Glutamatergic neuron (in vitro differentiated cells): ENCODE results near the gene DDX41. TPM values are rescaled to one million over a fixed set of nuclear protein-coding genes. Genes with fewer than 3 reads are reported as not detected.

Source experiments
- DNase-seq: peaks from one replicate; pipeline ENCODE4 v3.0.0; 2022
- H3K27ac Mint-ChIP-seq: one replicate; pipeline ENCODE4 v1.8.0; 2020; ENCODE audit warnings: mild to moderate bottlenecking, mixed read lengths, inconsistent platforms; ENCODE audit not compliant: unreplicated experiment
- H3K27me3 Mint-ChIP-seq: one replicate; pipeline ENCODE4 v1.8.0; 2020; ENCODE audit warnings: mild to moderate bottlenecking, moderate library complexity, mixed read lengths, inconsistent platforms; ENCODE audit not compliant: unreplicated experiment
- H3K36me3 Mint-ChIP-seq: one replicate; pipeline ENCODE4 v1.8.0; 2020; ENCODE audit warnings: mild to moderate bottlenecking, mixed read lengths, inconsistent platforms; ENCODE audit not compliant: unreplicated experiment
- H3K4me1 Mint-ChIP-seq: one replicate; pipeline ENCODE4 v1.8.0; 2020; ENCODE audit warnings: mild to moderate bottlenecking, low read depth, mixed read lengths, inconsistent platforms; ENCODE audit not compliant: unreplicated experiment
- H3K4me3 Mint-ChIP-seq: one replicate; pipeline ENCODE4 v1.8.0; 2020; ENCODE audit warnings: mild to moderate bottlenecking, mixed read lengths, inconsistent platforms; ENCODE audit not compliant: unreplicated experiment
- H3K9me3 Mint-ChIP-seq: one replicate; pipeline ENCODE4 v1.8.0; 2020; ENCODE audit warnings: mild to moderate bottlenecking, moderate library complexity, mixed read lengths, inconsistent platforms; ENCODE audit not compliant: unreplicated experiment
- CTCF ChIP-seq: fragments of 200-600 bp; sonication (generic); IDR thresholded peaks from one replicate; pipeline ENCODE4 v1.5.0; 2021; ENCODE audit not compliant: partially characterized antibody, unreplicated experiment
- total RNA-seq: library from RNA; stranded (reverse); fragmentation: NEBNext Ultra II Directional; extraction: Animal tissue kit (Norgen Biotek cat#: 25700); gene quantifications from one replicate; pipeline ENCODE4 v1.2.1, GENCODE V29; 2021; ENCODE audit not compliant: unreplicated experiment

Gene DDX41
- total RNA-seq, 1 donor from 2014 or later, result 125 TPM

- no peaks in the 10 kb centered on the region for H3K36me3 Mint-ChIP-seq
- peak; percentile 81 for DNase-seq
- peaks cover 47% of the 10 kb centered on the region for H3K4me1 Mint-ChIP-seq
- H3K4me3 Mint-ChIP-seq, result peak within 1 kb of the TSS; percentile 80
- H3K27ac Mint-ChIP-seq, result peak within 1 kb of the TSS; percentile 95
- peaks cover 59% of the 10 kb centered on the region for H3K27me3 Mint-ChIP-seq
- TF ChIP-seq CTCF, result no peak
- peaks cover 50% of the 10 kb centered on the region for H3K9me3 Mint-ChIP-seq
Measured at GRCh38 chr5:177473443-177474001, 43.2 kb downstream of the DDX41 start, which contains the start of gene DBN1. TSS of gene DBN1 (minus strand) at chr5:177473634. CDS start at chr5:177473521, 113 bp downstream.

GRCh38 chr5:177472460-177473442 lies 44.0 kb downstream of the DDX41 start:
- Mint-ChIP-seq H3K27me3 (peaks cover 62% of the 10 kb centered on the region), H3K27ac (peak overlapping the region; percentile 100), H3K9me3 (peaks cover 53% of the 10 kb centered on the region), H3K36me3 (no peaks in the 10 kb centered on the region), H3K4me3 (peak overlapping the region; percentile 95), H3K4me1 (peaks cover 46% of the 10 kb centered on the region)
- no peak for TF ChIP-seq CTCF
- peak; percentile 86 for DNase-seq

GRCh38 chr5:177471610-177472356 lies 45.0 kb downstream of the DDX41 start:
- peak overlapping the region; percentile 95 for H3K4me3 Mint-ChIP-seq
- peak; percentile 86 for DNase-seq
- H3K27ac Mint-ChIP-seq, result peak overlapping the region; percentile 100
- no peaks in the 10 kb centered on the region for H3K36me3 Mint-ChIP-seq
- peaks cover 55% of the 10 kb centered on the region for H3K9me3 Mint-ChIP-seq
- H3K4me1 Mint-ChIP-seq, result peaks cover 46% of the 10 kb centered on the region
- TF ChIP-seq CTCF, result no peak
- peaks cover 62% of the 10 kb centered on the region for H3K27me3 Mint-ChIP-seq

- H3K4me3 Mint-ChIP-seq, result peak overlapping the region; percentile 95
- TF ChIP-seq CTCF, result no peak
- peaks cover 43% of the 10 kb centered on the region for H3K4me1 Mint-ChIP-seq
- H3K36me3 Mint-ChIP-seq, result peaks cover under 1% of the 10 kb centered on the region
- DNase-seq, result no peak
- H3K9me3 Mint-ChIP-seq, result peaks cover 54% of the 10 kb centered on the region
- peak overlapping the region; percentile 100 for H3K27ac Mint-ChIP-seq
- peaks cover 59% of the 10 kb centered on the region for H3K27me3 Mint-ChIP-seq
Measured at GRCh38 chr5:177470759-177471536, 45.8 kb downstream of the DDX41 start.
